CD4-positive, alpha-beta T cell treated with Interleukin-15 for 1 hour (primary cell): ENCODE data around the gene PPP1R3G.
"Not testable (repeated sequence)": the region's sequence is repeated elsewhere in the genome, so short reads cannot be mapped to it uniquely, and the experiment has no call there.

Source experiments
- DNase-seq: peaks from one replicate; pipeline ENCODE4 v3.0.0-alpha.2; 2020

The PPP1R3G gene

DNA sequence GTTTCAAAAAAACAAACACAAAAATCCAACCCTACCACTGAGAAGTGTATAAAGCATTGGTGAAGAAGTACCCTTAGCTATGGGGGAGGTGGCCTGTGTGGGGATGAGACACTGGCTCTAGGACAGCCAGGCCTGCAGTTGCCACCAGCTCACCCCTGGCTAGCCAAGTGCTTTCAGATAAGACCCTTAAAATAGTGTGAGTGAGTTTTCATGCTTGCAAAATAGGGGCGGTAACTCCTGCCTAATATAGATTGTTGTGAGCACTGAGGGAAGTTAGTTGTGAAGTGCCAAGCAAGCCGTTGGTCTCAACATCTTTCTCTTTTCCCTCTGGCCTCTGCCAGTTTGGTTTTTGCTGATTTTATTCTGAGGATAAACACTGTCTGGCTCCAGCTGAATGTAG, 11.3 kb downstream of the PPP1R3G start:
- no peak for DNase-seq

- DNase-seq, result no peak
These were observed 13.5 kb downstream of the PPP1R3G start for GRCh38 chr6:5098501-5099270.

GRCh38 chr6:5099537-5099936, 14.4 kb downstream of the PPP1R3G start:
- no peak for DNase-seq

- DNase-seq, result no peak
These were observed 15.7 kb downstream of the PPP1R3G start for GRCh38 chr6:5100806-5101205.

- no peak for DNase-seq
These were observed 17.3 kb downstream of the PPP1R3G start for GRCh38 chr6:5102267-5102970.

- no peak for DNase-seq
These were observed 18.1 kb downstream of the PPP1R3G start for GRCh38 chr6:5103250-5103649.

DNA sequence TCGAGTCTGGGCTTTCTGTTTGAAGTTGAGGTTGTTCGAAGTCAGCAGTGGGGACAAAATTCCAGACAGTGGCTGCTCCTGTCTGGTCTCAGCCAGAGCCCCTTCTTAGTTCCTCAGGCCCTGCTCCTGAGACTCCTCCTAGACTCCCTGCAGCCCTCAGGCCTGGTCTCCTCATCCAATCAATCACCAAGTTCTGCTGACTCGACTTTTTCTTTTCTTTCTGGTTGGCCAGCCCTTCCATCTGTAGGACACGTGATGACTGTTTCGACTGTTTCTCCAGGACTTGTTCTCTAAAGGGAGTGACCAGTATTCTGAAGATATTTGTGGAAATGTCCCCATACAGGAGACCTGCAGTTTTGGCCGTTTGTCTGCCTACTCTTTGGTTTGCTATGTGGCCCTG, 19.5 kb downstream of the PPP1R3G start:
- no peak for DNase-seq

GRCh38 chr6:5105146-5105545, 20.0 kb downstream of the PPP1R3G start:
- DNase-seq, result no peak

DNA sequence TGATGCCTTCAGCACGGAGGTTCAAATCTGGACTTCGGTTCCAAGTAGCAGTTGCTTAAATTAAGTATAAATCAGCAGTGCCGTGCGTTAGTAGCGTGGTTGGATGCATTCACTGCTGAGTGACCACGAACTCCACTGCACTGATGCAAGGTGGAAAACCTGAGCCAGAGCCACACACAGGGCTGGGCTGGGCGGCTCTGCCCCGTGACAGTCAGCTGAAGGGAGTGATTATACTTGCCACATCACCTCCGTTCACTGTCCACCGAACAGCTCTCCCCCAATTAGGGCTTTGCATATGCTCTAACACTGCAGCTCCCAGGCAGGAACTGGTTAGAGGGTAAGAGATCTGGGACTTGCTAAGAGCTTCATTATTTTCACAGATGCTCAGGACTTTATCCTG, 22.2 kb downstream of the PPP1R3G start:
- no peak for DNase-seq

GRCh38 chr6:5108068-5108467, 22.9 kb downstream of the PPP1R3G start:
- DNase-seq, result no peak

GRCh38 chr6:5108536-5109150, 23.5 kb downstream of the PPP1R3G start:
- DNase-seq, result no peak

- no peak for DNase-seq
These were observed 24.3 kb downstream of the PPP1R3G start for GRCh38 chr6:5109436-5109835.

DNA sequence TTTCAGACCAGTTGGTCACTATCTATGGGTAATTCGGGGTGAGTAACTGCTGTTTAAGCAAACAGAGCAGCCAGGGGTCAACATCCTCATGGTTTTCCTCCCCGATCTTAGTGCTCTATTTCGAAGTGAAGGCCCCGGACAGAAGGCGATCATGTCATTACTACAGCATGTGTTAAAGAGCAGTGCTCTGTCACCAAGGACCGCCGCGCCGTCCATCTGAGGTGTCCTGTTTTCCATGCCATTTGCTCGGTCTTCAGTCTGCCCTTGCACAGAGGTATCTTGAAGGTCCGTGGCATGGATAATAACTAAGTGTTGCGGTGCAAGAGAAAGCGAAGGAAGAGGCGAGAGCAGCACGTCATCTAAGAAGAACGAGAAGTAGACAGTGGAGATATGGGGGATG, 25.1 kb downstream of the PPP1R3G start:
- no peak for DNase-seq

- DNase-seq, result no peak
These were observed 26.5 kb downstream of the PPP1R3G start for GRCh38 chr6:5111626-5112025.

GRCh38 chr6:5112066-5112799, 27.1 kb downstream of the PPP1R3G start:
- DNase-seq, result no peak

DNA sequence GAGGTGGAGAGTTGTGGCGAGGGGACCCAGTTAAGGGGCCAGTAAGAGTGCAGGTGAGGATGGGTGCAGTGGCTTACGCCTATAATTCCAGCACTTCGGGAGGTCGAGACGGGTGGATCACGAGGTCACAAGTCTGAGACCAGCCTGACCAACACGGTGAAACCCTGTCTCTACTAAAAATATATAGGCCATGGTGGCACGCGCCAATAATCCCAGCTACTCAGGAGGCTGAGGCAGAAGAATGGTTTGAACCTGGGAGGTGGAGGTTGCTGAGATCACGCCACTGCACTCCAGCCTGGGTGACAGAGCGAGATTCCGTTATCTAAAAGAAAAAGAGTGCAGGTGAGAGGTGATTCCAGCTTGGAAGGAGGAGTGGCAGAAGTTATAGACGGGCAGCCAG, 28.0 kb downstream of the PPP1R3G start:
- DNase-seq, result no peak

DNA sequence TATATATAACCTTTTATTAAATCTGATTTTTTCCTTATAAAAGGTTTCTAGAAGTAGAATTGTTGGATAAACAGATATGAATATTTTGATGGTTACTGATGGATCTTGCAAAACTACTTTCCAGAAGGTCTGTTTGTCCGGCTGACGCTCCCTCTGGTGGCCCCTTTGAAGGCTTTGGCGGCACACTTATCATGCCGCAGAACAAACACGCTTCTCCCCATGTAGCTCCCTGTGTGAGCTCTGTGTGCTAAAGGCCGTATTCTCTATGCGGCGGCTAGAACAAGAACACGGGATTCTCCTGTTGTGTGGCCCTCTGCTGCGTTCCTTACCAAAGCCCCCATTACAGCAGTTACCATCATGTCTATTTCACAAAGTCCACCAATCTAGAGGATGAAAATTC, 30.0 kb downstream of the PPP1R3G start:
- DNase-seq, result no peak

- DNase-seq, result no peak
These were observed 31.3 kb downstream of the PPP1R3G start for GRCh38 chr6:5116243-5116991.

DNA sequence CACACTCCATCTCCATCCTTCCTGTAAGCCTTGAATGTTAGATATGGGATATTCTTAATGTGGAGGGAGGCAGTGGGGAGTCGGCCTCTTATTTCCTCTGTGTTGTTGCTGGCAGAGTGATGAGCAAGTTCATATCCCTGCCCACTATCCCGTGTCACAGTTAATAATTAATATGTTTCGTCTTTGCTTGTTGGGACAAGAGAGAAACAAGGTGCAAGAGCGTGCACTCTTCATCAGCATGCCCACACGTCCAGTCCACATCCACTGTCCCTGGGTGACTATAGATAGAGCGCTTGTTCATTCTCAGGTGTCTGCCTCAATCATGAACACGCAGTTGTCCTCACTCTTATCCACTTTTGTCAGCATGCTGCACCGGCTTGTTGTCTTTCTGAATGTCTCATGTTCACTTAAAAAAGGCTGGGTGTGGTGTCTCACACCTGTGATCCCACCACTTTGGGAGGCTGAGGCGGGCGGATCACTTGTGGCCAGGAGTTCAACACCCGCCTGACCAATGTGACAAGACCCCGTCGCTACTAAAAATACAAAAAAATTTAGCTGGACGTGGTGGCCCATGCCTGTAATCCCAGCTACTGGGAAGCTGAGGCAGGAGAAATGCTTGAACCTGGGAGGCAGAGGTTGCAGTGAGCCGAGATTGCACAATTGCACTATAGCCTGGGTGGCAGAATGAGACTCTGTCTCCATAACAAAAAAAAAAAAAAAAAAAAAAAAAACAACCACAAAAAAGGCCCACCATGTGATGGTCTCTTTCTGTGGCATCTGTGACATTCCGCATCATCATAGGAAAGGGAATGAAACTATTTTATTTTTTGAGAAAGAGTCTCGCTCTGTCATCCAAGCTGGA, 34.2 kb downstream of the PPP1R3G start:
- no peak for DNase-seq

DNA sequence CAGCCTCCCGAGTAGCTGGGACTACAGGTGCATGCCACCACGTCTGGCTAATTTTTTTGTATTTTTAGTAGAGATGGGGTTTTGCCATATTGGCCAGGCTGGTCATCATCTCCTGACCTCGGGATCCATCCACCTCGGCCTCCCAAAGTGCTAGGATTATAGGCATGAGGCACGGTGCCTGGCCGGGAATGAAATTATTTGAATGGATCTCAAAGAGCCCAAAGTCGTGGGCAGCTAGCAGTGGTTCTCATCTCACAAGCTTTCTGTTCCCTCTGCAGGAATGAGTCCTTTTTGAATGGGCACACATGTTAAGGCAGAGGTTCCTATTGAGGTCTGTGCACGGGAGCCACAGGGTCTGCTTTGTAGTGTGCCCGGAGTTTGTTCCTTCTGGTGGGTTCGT, 34.9 kb downstream of the PPP1R3G start:
- no peak for DNase-seq

DNA sequence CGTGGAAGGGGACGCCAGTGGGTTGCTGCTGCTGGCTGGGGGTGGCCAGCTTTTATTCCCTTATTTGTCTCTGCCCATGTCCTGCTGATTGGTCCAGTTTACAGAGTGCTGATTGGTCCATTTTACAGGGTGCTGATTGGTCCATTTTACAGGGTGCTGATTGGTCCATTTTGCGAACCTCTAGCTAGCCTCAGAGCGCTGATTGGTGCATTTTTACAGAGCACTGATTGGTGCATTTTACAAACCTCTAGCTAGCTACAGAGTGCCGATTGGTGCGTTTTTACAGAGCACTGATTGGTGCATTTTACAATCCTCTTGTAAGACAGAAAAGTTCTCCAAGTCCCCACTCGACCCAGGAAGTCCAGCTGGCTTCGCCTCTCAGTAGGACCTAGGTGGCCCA, 35.4 kb downstream of the PPP1R3G start:
- not testable (repeated sequence) for DNase-seq

GRCh38 chr6:5121479-5121878, 36.3 kb downstream of the PPP1R3G start:
- DNase-seq, result no peak
